ENCODE results near the gene RCSD1.
A peak's percentile ranks its signal among the peaks of the same experiment; 100 is the strongest.
"Not testable (repeated sequence)": the region's sequence is repeated elsewhere in the genome, so short reads cannot be mapped to it uniquely, and the experiment has no call there.

RCSD1 gene

GRCh38 chr1:167719715-167720421 lies 89.8 kb downstream of the RCSD1 start:
- DNase-seq = not testable (repeated sequence)

- DNase-seq = peak; percentile 59
These were observed 91.1 kb downstream of the RCSD1 start for GRCh38 chr1:167720965-167721616.

- peak; percentile 96 for DNase-seq
These were observed 91.7 kb downstream of the RCSD1 start, which contains the start of gene MPZL1 for GRCh38 chr1:167721617-167722151. TSS of gene MPZL1 (plus strand) at chr1:167721982. CDS start at chr1:167722152, 170 bp downstream.

GRCh38 chr1:167722152-167722869 lies 92.3 kb downstream of the RCSD1 start:
- peak; percentile 23 for DNase-seq

GRCh38 chr1:167722870-167723251 lies 92.8 kb downstream of the RCSD1 start:
- no peak for DNase-seq

GRCh38 chr1:167723707-167724323 lies 93.8 kb downstream of the RCSD1 start:
- no peak for DNase-seq

- no peak for DNase-seq
These were observed 96.0 kb downstream of the RCSD1 start for GRCh38 chr1:167726008-167726407.

GRCh38 chr1:167728818-167729410 lies 98.9 kb downstream of the RCSD1 start:
- no peak for DNase-seq

- DNase-seq = no peak
These were observed 104.2 kb downstream of the RCSD1 start for GRCh38 chr1:167734227-167734626.

GRCh38 chr1:167734841-167735240 lies 104.8 kb downstream of the RCSD1 start:
- DNase-seq = no peak

GRCh38 chr1:167737169-167737568 lies 107.1 kb downstream of the RCSD1 start:
- no peak for DNase-seq

GRCh38 chr1:167738158-167738557 lies 108.1 kb downstream of the RCSD1 start:
- DNase-seq = no peak

- no peak for DNase-seq
These were observed 109.7 kb downstream of the RCSD1 start for GRCh38 chr1:167739752-167740151.

GRCh38 chr1:167741103-167741502 lies 111.1 kb downstream of the RCSD1 start:
- DNase-seq = not testable (repeated sequence)

- DNase-seq = not testable (repeated sequence)
These were observed 112.5 kb downstream of the RCSD1 start for GRCh38 chr1:167742392-167743057.

GRCh38 chr1:167744901-167745300 lies 114.9 kb downstream of the RCSD1 start:
- DNase-seq = no peak

- no peak for DNase-seq
These were observed 116.1 kb downstream of the RCSD1 start for GRCh38 chr1:167746013-167746672.

- DNase-seq = no peak
These were observed 117.1 kb downstream of the RCSD1 start for GRCh38 chr1:167746988-167747655.

- DNase-seq = no peak
These were observed 118.0 kb downstream of the RCSD1 start for GRCh38 chr1:167747988-167748387.

GRCh38 chr1:167748906-167749305 lies 118.9 kb downstream of the RCSD1 start:
- no peak for DNase-seq

GRCh38 chr1:167749741-167750140 lies 119.7 kb downstream of the RCSD1 start:
- no peak for DNase-seq
